Hepatocyte (in vitro differentiated cells): Measurements from ENCODE around the gene GPR84. TPM values are rescaled to one million over a fixed set of nuclear protein-coding genes. Genes with fewer than 3 reads are reported as not detected.

Experiments used
- DNase-seq: peaks from one replicate; pipeline ENCODE4 v3.0.0-alpha.2; 2016; ENCODE audit warnings: low spot score
- H2AFZ ChIP-seq: fragments of 200-600 bp; sonication (generic); 2 replicates; pipeline ENCODE4 v1.6.0; 2016; ENCODE audit warnings: antibody characterized with exemption, mild to moderate bottlenecking
- H3K27ac ChIP-seq: fragments of 200-600 bp; sonication (generic); 2 replicates; pipeline ENCODE4 v1.5.1; 2016; ENCODE audit warnings: mild to moderate bottlenecking
- H3K27me3 ChIP-seq: fragments of 200-600 bp; sonication (generic); 2 replicates; pipeline ENCODE4 v1.6.1; 2016
- H3K36me3 ChIP-seq: fragments of 200-600 bp; sonication (generic); replicated peaks from 2 replicates; pipeline ENCODE4 v1.5.1; 2016; ENCODE audit warnings: low read depth; ENCODE audit not compliant: insufficient read depth
- H3K4me1 ChIP-seq: fragments of 200-600 bp; sonication (generic); 2 replicates; pipeline ENCODE4 v1.5.1; 2016; ENCODE audit warnings: mild to moderate bottlenecking, moderate library complexity; ENCODE audit not compliant: insufficient read depth
- H3K4me2 ChIP-seq: fragments of 200-600 bp; sonication (generic); 2 replicates; pipeline ENCODE4 v1.6.0; 2016
- H3K4me3 ChIP-seq: fragments of 200-600 bp; sonication (generic); 2 replicates; pipeline ENCODE4 v1.5.1; 2016; ENCODE audit warnings: mild to moderate bottlenecking
- H3K79me2 ChIP-seq: fragments of 200-600 bp; sonication (generic); 2 replicates; pipeline ENCODE4 v1.6.0; 2017; ENCODE audit warnings: mild to moderate bottlenecking
- H3K9me2 ChIP-seq: fragments of 200-600 bp; sonication (generic); replicated peaks from 2 replicates; pipeline ENCODE4 v1.6.0; 2017; ENCODE audit warnings: mild to moderate bottlenecking; ENCODE audit not compliant: insufficient read depth
- H3K9me3 ChIP-seq: fragments of 200-600 bp; sonication (generic); 2 replicates; pipeline ENCODE4 v1.5.1; 2016; ENCODE audit warnings: low read depth, mild to moderate bottlenecking
- H4K20me1 ChIP-seq: fragments of 200-600 bp; sonication (generic); 2 replicates; pipeline ENCODE4 v1.6.0; 2016; ENCODE audit warnings: mild to moderate bottlenecking; ENCODE audit not compliant: insufficient read depth, poor library complexity, severe bottlenecking
- CTCF ChIP-seq: fragments of 200-600 bp; sonication (generic); IDR thresholded peaks from 2 replicates; pipeline ENCODE4 v1.5.1; 2016; ENCODE audit warnings: antibody characterized with exemption, mild to moderate bottlenecking; ENCODE audit not compliant: poor library complexity
- EZH2 ChIP-seq: fragments of 200-600 bp; sonication (generic); IDR thresholded peaks from 2 replicates; pipeline ENCODE4 v1.6.1; 2016; ENCODE audit warnings: antibody characterized with exemption, mild to moderate bottlenecking, borderline replicate concordance
- EZH2phosphoT487 ChIP-seq: fragments of 200-600 bp; sonication (generic); IDR thresholded peaks from one replicate; pipeline ENCODE4 v1.6.1; 2018; ENCODE audit warnings: antibody characterized with exemption, mild to moderate bottlenecking, low read depth, moderate library complexity; ENCODE audit not compliant: unreplicated experiment, severe bottlenecking
- WGBS: methylation state at CpG from one replicate; pipeline ENCODE4 v1.1.6; 2016; ENCODE audit warnings: low lambda C conversion rate; ENCODE audit errors: missing lambda C conversion rate; 5-methylcytosine and 5-hydroxymethylcytosine counted together
- polyA plus RNA-seq: library from polyadenylated mRNA; unstranded; fragments of >200 nt; fragmentation: Nextera tagmentation; extraction: Ambion mirVana; gene quantifications from 2 replicates; pipeline ENCODE4 v1.2.1, GENCODE V29; 2016
- total RNA-seq: library from RNA; depleted of rRNA; stranded (reverse); fragments of >200 nt; gene quantifications from 2 replicates; pipeline ENCODE4 v1.2.3, GENCODE V29; 2014

GPR84 gene
- total and polyA plus RNA-seq, 2 experiments from 2014 or later, result 0.07 TPM; not detected in 1

GRCh38 chr12:54357506-54358190 is 6.6 kb downstream of the GPR84 start:
- WGBS, result 49% methylated on average over 2 of the region's 2 CpGs
- H3K9me3 ChIP-seq, result no peaks in the 10 kb centered on the region
- H3K4me2 ChIP-seq, result peak overlapping the region; percentile 82
- H3K79me2 ChIP-seq, result no peaks in the 10 kb centered on the region
- H3K4me1 ChIP-seq, result peaks cover 35% of the 10 kb centered on the region
- H3K27me3 ChIP-seq, result no peaks in the 10 kb centered on the region
- peak overlapping the region; percentile 94 for H3K27ac ChIP-seq
- no peak for TF ChIP-seq CTCF
- no peak for TF ChIP-seq EZH2
- no peak for TF ChIP-seq EZH2phosphoT487
- no peak overlapping the region for H3K4me3 ChIP-seq
- DNase-seq, result no peak
- no peak overlapping the region for H2AFZ ChIP-seq
- H3K9me2 ChIP-seq, result no peaks in the 10 kb centered on the region
- H3K36me3 ChIP-seq, result no peaks in the 10 kb centered on the region
- no peaks in the 10 kb centered on the region for H4K20me1 ChIP-seq

- no peak for TF ChIP-seq EZH2phosphoT487
- no peak for TF ChIP-seq CTCF
- TF ChIP-seq EZH2, result no peak
- Histone ChIP-seq H3K79me2 (no peaks in the 10 kb centered on the region), H4K20me1 (no peaks in the 10 kb centered on the region), H3K27ac (peak overlapping the region; percentile 44), H2AFZ (no peak overlapping the region), H3K9me2 (no peaks in the 10 kb centered on the region), H3K4me3 (no peak overlapping the region), H3K27me3 (no peaks in the 10 kb centered on the region), H3K36me3 (no peaks in the 10 kb centered on the region), H3K4me2 (no peak overlapping the region), H3K4me1 (peaks cover 42% of the 10 kb centered on the region), H3K9me3 (no peaks in the 10 kb centered on the region)
- WGBS, result 61% methylated on average over 4 of the region's 4 CpGs
- no peak for DNase-seq
These were observed 7.3 kb downstream of the GPR84 start for GRCh38 chr12:54356951-54357356.

GRCh38 chr12:54356228-54356627 is 8.1 kb downstream of the GPR84 start:
- Histone ChIP-seq H3K9me2 (no peaks in the 10 kb centered on the region), H3K4me3 (no peak overlapping the region), H3K27me3 (no peaks in the 10 kb centered on the region), H4K20me1 (no peaks in the 10 kb centered on the region), H3K9me3 (no peaks in the 10 kb centered on the region), H3K4me2 (peak overlapping the region; percentile 12), H3K4me1 (peaks cover 50% of the 10 kb centered on the region), H2AFZ (no peak overlapping the region), H3K27ac (peak overlapping the region; percentile 44), H3K36me3 (no peaks in the 10 kb centered on the region), H3K79me2 (no peaks in the 10 kb centered on the region)
- TF ChIP-seq CTCF (no peak), EZH2 (no peak), EZH2phosphoT487 (no peak)
- 68% methylated on average over 3 of the region's 3 CpGs for WGBS
- DNase-seq, result no peak
